SU-DHL-6 (cell line): ENCODE data around the gene KPNA3.

Source experiments
- H2AFZ ChIP-seq: fragments of 200-600 bp; sonication (generic); 2 replicates; pipeline ENCODE4 v1.6.1; 2014; ENCODE audit warnings: low read depth, mild to moderate bottlenecking, moderate library complexity, mixed read lengths, antibody characterized with exemption, low read length; ENCODE audit not compliant: severe bottlenecking
- H3F3A ChIP-seq: fragments of 200-600 bp; shearing (Covaris generic); 2 replicates; pipeline ENCODE4 v1.6.0; 2016; ENCODE audit warnings: antibody characterized with exemption, mild to moderate bottlenecking; ENCODE audit not compliant: insufficient read depth
- H3K27ac ChIP-seq: fragments of 200-600 bp; sonication (generic); 2 replicates; pipeline ENCODE4 v1.5.1; 2016; ENCODE audit warnings: low read depth, mild to moderate bottlenecking, low read length, moderate library complexity, mixed read lengths
- H3K27me3 ChIP-seq: fragments of 200-600 bp; sonication (generic), shearing (Covaris generic); 2 replicates; pipeline ENCODE4 v1.6.0; 2014; ENCODE audit warnings: mild to moderate bottlenecking, low read length
- H3K36me3 ChIP-seq: fragments of 200-600 bp; sonication (generic); 2 replicates; pipeline ENCODE4 v1.6.1; 2014; ENCODE audit warnings: mild to moderate bottlenecking, low read length, mixed read lengths
- H3K4me2 ChIP-seq: fragments of 300-600, 200-600 bp; shearing (Covaris generic), sonication (generic); 2 replicates; pipeline ENCODE4 v1.6.0; 2014; ENCODE audit warnings: low read length, low read depth, mild to moderate bottlenecking; ENCODE audit not compliant: poor library complexity, severe bottlenecking
- H3K4me3 ChIP-seq: fragments of 200-600 bp; sonication (generic); 2 replicates; pipeline ENCODE4 v1.5.1; 2014; ENCODE audit warnings: antibody characterized with exemption, low read length, mild to moderate bottlenecking, mixed read lengths; ENCODE audit not compliant: insufficient read depth, poor library complexity, severe bottlenecking
- H3K79me2 ChIP-seq: fragments of 200-600 bp; sonication (generic); 2 replicates; pipeline ENCODE4 v1.6.1; 2014; ENCODE audit warnings: mild to moderate bottlenecking, low read length, moderate library complexity; ENCODE audit not compliant: insufficient read depth
- H3K9ac ChIP-seq: fragments of 200-600 bp; sonication (generic); 2 replicates; pipeline ENCODE4 v1.7.0; 2014; ENCODE audit warnings: mild to moderate bottlenecking, low read length
- H3K9me2 ChIP-seq: fragments of 200-600 bp; sonication (generic); replicated peaks from 2 replicates; pipeline ENCODE4 v1.6.1; 2014; ENCODE audit warnings: low read length; ENCODE audit not compliant: insufficient read depth
- H3K9me3 ChIP-seq: fragments of 200-600 bp; sonication (generic); 2 replicates; pipeline ENCODE4 v1.6.1; 2014; ENCODE audit warnings: low read length, mixed read lengths; ENCODE audit not compliant: insufficient read depth
- H4K20me1 ChIP-seq: fragments of 200-600 bp; sonication (generic); 2 replicates; pipeline ENCODE4 v1.6.1; 2014; ENCODE audit warnings: low read depth, mild to moderate bottlenecking, antibody characterized with exemption, low read length, moderate library complexity, mixed read lengths
- EZH2phosphoT487 ChIP-seq: fragments of 200-600 bp; sonication (generic), shearing (Covaris generic); conservative IDR thresholded peaks from 2 replicates; pipeline ENCODE4 v1.6.1; 2018; ENCODE audit warnings: mild to moderate bottlenecking, antibody characterized with exemption, low read length, moderate library complexity, mixed read lengths
- TF ChIP-seq, protein P1 (sequence below): fragments of 200-600 bp; sonication (generic); IDR thresholded peaks from one replicate; pipeline ENCODE4 v1.5.1; 2017; ENCODE audit warnings: antibody characterized with exemption, mild to moderate bottlenecking, low read length, moderate library complexity; ENCODE audit not compliant: insufficient read depth, poor library complexity, severe bottlenecking

Gene KPNA3

DNA sequence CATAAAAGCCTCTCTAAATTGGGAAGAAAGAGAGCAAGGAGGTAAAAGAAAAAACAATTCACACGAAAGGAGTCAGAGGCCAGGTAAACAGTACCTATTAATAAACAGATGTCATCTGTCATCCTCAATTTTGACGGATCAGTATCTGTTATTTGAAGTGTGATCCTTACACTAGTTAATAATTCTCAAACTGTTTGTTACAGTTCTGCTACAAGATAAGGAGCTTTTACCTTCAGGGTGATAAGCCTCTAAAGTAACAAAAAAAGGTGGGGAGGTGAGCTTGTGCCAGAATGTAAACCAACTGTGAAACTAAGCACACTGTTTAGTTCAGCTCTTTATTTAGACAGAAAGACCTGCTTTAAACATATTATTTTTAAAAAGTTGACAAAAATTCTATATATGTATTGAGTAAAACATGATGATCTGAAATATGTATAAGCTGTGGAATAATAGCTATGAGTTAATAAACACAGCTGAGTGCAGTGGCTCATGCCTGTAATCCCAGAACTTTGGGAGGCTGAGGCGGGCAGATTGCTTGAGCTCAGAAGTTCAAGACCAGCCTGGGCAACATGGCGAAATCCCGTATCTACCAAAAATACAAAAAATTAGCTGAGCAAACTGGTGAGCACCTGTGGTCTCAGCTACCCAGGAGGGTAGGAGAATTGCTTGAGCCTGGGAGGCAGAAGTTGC is 52.8 kb downstream of the KPNA3 start:
- Histone ChIP-seq H3K27ac (no peak overlapping the region), H3K4me2 (no peak overlapping the region), H3K36me3 (peaks cover 15% of the 10 kb centered on the region; the same call in 1 of the 2 replicates)

DNA sequence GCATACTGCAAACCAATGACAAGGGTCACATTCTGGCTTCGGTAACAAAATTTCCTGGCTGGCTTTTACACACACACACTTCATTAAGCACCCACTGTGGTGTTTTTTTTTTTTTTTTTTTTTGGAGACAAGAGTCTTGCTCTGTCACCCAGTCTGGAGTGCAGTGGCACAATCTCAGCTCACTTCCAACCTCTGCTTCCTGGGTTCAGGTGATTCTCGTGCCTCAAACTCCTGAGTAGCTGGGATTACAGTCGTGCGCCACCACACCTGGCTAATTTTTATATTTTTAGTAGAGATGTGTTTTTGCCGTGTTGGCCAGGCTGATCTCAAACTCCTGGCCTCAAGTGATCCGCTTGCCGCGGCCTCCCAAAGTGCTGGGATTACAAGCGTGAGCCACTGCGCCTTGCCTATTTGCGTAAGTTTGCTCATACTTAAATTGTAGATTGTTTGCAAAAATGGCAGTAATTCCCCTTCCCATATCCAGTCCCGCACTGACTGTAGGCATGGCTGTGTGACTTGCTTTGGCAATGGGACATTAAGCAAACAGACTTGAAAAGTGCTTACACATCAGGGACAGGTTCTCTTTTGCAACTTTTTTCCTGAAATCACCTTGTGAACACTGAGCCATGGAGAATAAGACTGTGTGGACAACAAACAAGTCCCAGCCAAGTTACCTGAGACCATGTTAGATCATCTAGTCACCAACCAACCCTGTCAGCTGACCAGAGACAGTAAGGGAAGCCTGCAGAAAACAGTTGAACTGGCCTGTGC is 59.1 kb downstream of the KPNA3 start:
- no peaks in the 10 kb centered on the region for H3K9me3 ChIP-seq
- no peak overlapping the region for H2AFZ ChIP-seq
- H4K20me1 ChIP-seq, result 0 out of 2 replicates have a peak, but pooled peaks cover 3% of the 10 kb centered on the region
- H3K9ac ChIP-seq, result no peak overlapping the region
- H3K79me2 ChIP-seq, result peaks cover 3% of the 10 kb centered on the region; the same call in 1 of the 2 replicates
- no peaks in the 10 kb centered on the region for H3K27me3 ChIP-seq
- no peak overlapping the region for H3K27ac ChIP-seq
- no peak overlapping the region for H3K4me2 ChIP-seq
- TF ChIP-seq, protein P1, sequence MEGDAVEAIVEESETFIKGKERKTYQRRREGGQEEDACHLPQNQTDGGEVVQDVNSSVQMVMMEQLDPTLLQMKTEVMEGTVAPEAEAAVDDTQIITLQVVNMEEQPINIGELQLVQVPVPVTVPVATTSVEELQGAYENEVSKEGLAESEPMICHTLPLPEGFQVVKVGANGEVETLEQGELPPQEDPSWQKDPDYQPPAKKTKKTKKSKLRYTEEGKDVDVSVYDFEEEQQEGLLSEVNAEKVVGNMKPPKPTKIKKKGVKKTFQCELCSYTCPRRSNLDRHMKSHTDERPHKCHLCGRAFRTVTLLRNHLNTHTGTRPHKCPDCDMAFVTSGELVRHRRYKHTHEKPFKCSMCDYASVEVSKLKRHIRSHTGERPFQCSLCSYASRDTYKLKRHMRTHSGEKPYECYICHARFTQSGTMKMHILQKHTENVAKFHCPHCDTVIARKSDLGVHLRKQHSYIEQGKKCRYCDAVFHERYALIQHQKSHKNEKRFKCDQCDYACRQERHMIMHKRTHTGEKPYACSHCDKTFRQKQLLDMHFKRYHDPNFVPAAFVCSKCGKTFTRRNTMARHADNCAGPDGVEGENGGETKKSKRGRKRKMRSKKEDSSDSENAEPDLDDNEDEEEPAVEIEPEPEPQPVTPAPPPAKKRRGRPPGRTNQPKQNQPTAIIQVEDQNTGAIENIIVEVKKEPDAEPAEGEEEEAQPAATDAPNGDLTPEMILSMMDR, result no peak
- peaks cover 4% of the 10 kb centered on the region; the same call in 1 of the 2 replicates for H3F3A ChIP-seq
- H3K36me3 ChIP-seq, result peaks cover 15% of the 10 kb centered on the region; the same call in 1 of the 2 replicates
- no peak overlapping the region for H3K4me3 ChIP-seq
- H3K9me2 ChIP-seq, result no peaks in the 10 kb centered on the region

More for the DNA sequence above, 52.8 kb downstream of the KPNA3 start:
- Histone ChIP-seq H3K27me3 (no peaks in the 10 kb centered on the region), H2AFZ (no peak overlapping the region), H3F3A (no peaks in the 10 kb centered on the region), H3K9me2 (no peaks in the 10 kb centered on the region), H4K20me1 (no peaks in the 10 kb centered on the region), H3K9me3 (no peaks in the 10 kb centered on the region), H3K4me3 (no peak overlapping the region), H3K79me2 (peaks cover 9% of the 10 kb centered on the region; the same call in 1 of the 2 replicates), H3K9ac (no peak overlapping the region)
- no peak for TF ChIP-seq EZH2phosphoT487
- TF ChIP-seq, protein P1, result no peak

DNA sequence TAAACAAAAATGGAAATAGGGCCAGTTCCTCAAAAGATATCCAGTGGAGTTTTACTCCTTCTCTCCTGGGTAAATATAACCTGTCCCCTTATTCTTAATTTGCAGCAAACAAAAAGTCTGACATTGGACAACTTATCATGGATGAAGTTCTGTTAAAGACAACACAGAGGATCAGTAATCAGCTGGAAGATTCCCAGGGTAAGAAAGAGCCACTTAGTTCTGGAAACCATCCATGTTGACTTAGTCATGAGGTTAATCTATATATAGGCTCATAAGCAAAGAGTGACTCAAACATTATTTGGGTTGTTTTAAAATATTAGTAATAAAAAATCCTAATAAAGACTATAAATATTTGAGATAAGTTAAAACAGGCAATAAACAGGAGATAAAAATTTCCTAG is 60.7 kb downstream of the KPNA3 start:
- H3K9me2 ChIP-seq, result no peaks in the 10 kb centered on the region
- no peaks in the 10 kb centered on the region for H3K9me3 ChIP-seq
- H3K9ac ChIP-seq, result no peak overlapping the region
- 0 out of 2 replicates have a peak, but pooled peaks cover 3% of the 10 kb centered on the region for H4K20me1 ChIP-seq
- H3K36me3 ChIP-seq, result peaks cover 15% of the 10 kb centered on the region; the same call in 1 of the 2 replicates
- H3K4me3 ChIP-seq, result no peak overlapping the region
- H2AFZ ChIP-seq, result no peak overlapping the region
- H3K27me3 ChIP-seq, result no peaks in the 10 kb centered on the region
- peaks cover 4% of the 10 kb centered on the region; the same call in 1 of the 2 replicates for H3F3A ChIP-seq
- H3K27ac ChIP-seq, result no peak overlapping the region
- no peaks in the 10 kb centered on the region; the same call in 1 of the 2 replicates for H3K79me2 ChIP-seq
- H3K4me2 ChIP-seq, result no peak overlapping the region
- TF ChIP-seq, protein P1, result no peak
- TF ChIP-seq EZH2phosphoT487, result no peak
